Stomach smooth muscle (tissue), 2 donors: ENCODE measurements around the gene MORF4L1.
"Not testable (repeated sequence)": the region's sequence is repeated elsewhere in the genome, so short reads cannot be mapped to it uniquely, and the experiment has no call there.

Experiments
- H3K27ac ChIP-seq: one replicate; pipeline ENCODE4 v1.7.0; 2013; ENCODE audit warnings: mild to moderate bottlenecking, low read length, inconsistent platforms
- H3K27me3 ChIP-seq, 2 donors: one replicate each; pipeline ENCODE4 v1.7.0; 2013; ENCODE audit warnings: low read length in 2 of 2; ENCODE audit not compliant: insufficient read depth in 2 of 2, control insufficient read depth in 1 of 2
- H3K36me3 ChIP-seq, 2 donors: one replicate each; pipeline ENCODE4 v1.7.0; 2013; ENCODE audit warnings: low read length in 2 of 2; ENCODE audit not compliant: control insufficient read depth in 2 of 2, insufficient read depth in 2 of 2
- H3K4me1 ChIP-seq: one replicate; pipeline ENCODE4 v1.7.0; 2013; ENCODE audit warnings: low read length; ENCODE audit not compliant: control insufficient read depth, insufficient read depth
- H3K4me3 ChIP-seq, 2 donors: one replicate each; pipeline ENCODE4 v1.7.0; 2013; ENCODE audit warnings: low read length in 2 of 2
- H3K9ac ChIP-seq, 2 donors: one replicate each; pipeline ENCODE4 v1.7.0; 2013; ENCODE audit warnings: low read length in 2 of 2, mild to moderate bottlenecking in 1 of 2
- H3K9me3 ChIP-seq, 2 donors: one replicate each; pipeline ENCODE4 v1.7.0; 2013; ENCODE audit warnings: low read length in 2 of 2; ENCODE audit not compliant: control insufficient read depth in 2 of 2
- donor health status: healthy.
- donor health status: Pancreatic carcinoma.

Gene MORF4L1

GRCh38 chr15:78865585-78865984, 7.1 kb upstream of the MORF4L1 start:
- not testable (repeated sequence) for H3K27me3 ChIP-seq, H3K4me1 ChIP-seq, H3K9me3 ChIP-seq, H3K9ac ChIP-seq, H3K27ac ChIP-seq, H3K36me3 ChIP-seq, H3K4me3 ChIP-seq

GRCh38 chr15:78866031-78866430, 6.7 kb upstream of the MORF4L1 start:
- H3K27me3 ChIP-seq, H3K4me3 ChIP-seq, H3K9ac ChIP-seq, H3K9me3 ChIP-seq, H3K4me1 ChIP-seq, H3K36me3 ChIP-seq, H3K27ac ChIP-seq: not testable (repeated sequence)

- Histone ChIP-seq H3K9ac (no peak overlapping the region), H3K27me3 (no peaks in the 10 kb centered on the region), H3K27ac (no peak overlapping the region), H3K4me3 (no peak overlapping the region), H3K9me3 (no peaks in the 10 kb centered on the region), H3K36me3 (no peaks in the 10 kb centered on the region), H3K4me1 (no peaks in the 10 kb centered on the region)
Measured at GRCh38 chr15:78866803-78867202, 5.9 kb upstream of the MORF4L1 start.

- Histone ChIP-seq H3K4me1 (peaks cover 4% of the 10 kb centered on the region), H3K27ac (no peak overlapping the region), H3K4me3 (no peak overlapping the region), H3K9ac (no peak overlapping the region), H3K9me3 (no peaks in the 10 kb centered on the region), H3K36me3 (no peaks in the 10 kb centered on the region), H3K27me3 (no peaks in the 10 kb centered on the region)
Measured at GRCh38 chr15:78868366-78868765, 4.3 kb upstream of the MORF4L1 start.

- not testable (repeated sequence) for H3K4me1 ChIP-seq, H3K27ac ChIP-seq, H3K36me3 ChIP-seq, H3K9ac ChIP-seq, H3K27me3 ChIP-seq, H3K9me3 ChIP-seq
- H3K4me3 ChIP-seq, result peak overlapping the region; percentile 62 to 98
Measured at GRCh38 chr15:78871483-78872127, 1.1 kb upstream of the MORF4L1 start.

GRCh38 chr15:78872972-78873792, 492 bp downstream of the MORF4L1 start:
- H3K27me3 ChIP-seq, result no peaks in the 10 kb centered on the region
- H3K4me3 ChIP-seq, result peak overlapping the region; percentile 92 to 98
- no peaks in the 10 kb centered on the region for H3K36me3 ChIP-seq
- peaks cover 19% of the 10 kb centered on the region for H3K4me1 ChIP-seq
- H3K27ac ChIP-seq, result peak overlapping the region; percentile 100
- H3K9me3 ChIP-seq, result no peaks in the 10 kb centered on the region
- H3K9ac ChIP-seq, result peak overlapping the region; percentile 100

GRCh38 chr15:78873793-78874765, 1.4 kb downstream of the MORF4L1 start:
- Histone ChIP-seq H3K27ac (peak overlapping the region; percentile 100), H3K9me3 (no peaks in the 10 kb centered on the region), H3K27me3 (no peaks in the 10 kb centered on the region), H3K4me1 (peaks cover 23% of the 10 kb centered on the region), H3K9ac (peak overlapping the region; percentile 100), H3K36me3 (no peaks in the 10 kb centered on the region), H3K4me3 (peak overlapping the region; percentile 92 to 98)

- no peak overlapping the region for H3K27ac ChIP-seq
- no peaks in the 10 kb centered on the region for H3K36me3 ChIP-seq
- H3K9me3 ChIP-seq, result no peaks in the 10 kb centered on the region
- H3K9ac ChIP-seq, result no peak overlapping the region
- H3K4me3 ChIP-seq, result peak overlapping the region; percentile 38 to 98
- H3K4me1 ChIP-seq, result peaks cover 23% of the 10 kb centered on the region
- H3K27me3 ChIP-seq, result no peaks in the 10 kb centered on the region
Measured at GRCh38 chr15:78875107-78875914, 2.6 kb downstream of the MORF4L1 start.

- not testable (repeated sequence) for H3K27me3 ChIP-seq, H3K27ac ChIP-seq, H3K9ac ChIP-seq, H3K36me3 ChIP-seq, H3K9me3 ChIP-seq
- H3K4me1 ChIP-seq, result peaks cover 23% of the 10 kb centered on the region
- peak overlapping the region in 1 of 2 donors; percentile 55 for H3K4me3 ChIP-seq
Measured at GRCh38 chr15:78876954-78877353, 4.3 kb downstream of the MORF4L1 start.

- peaks cover 18% of the 10 kb centered on the region for H3K4me1 ChIP-seq
- no peak overlapping the region for H3K9ac ChIP-seq
- H3K4me3 ChIP-seq, result no peak overlapping the region
- H3K27ac ChIP-seq, result no peak overlapping the region
- H3K36me3 ChIP-seq, result peaks cover 5 to 10% of the 10 kb centered on the region in 2 donors
- H3K9me3 ChIP-seq, result no peaks in the 10 kb centered on the region
- H3K27me3 ChIP-seq, result no peaks in the 10 kb centered on the region
Measured at GRCh38 chr15:78878356-78878755, 5.7 kb downstream of the MORF4L1 start.
